GM12878 (cell line): Measurements from ENCODE around the gene GCC2. TPM values are rescaled to one million over a fixed set of nuclear protein-coding genes. Genes with fewer than 3 reads are reported as not detected.

Experiments
- BCL11A ChIP-seq: IDR thresholded peaks from 2 replicates; pipeline ENCODE4 v1.6.1; 2011; ENCODE audit warnings: low read depth, low read length
- BRCA1 ChIP-seq: IDR thresholded peaks from 2 replicates; pipeline ENCODE4 v1.6.1; 2011; ENCODE audit warnings: low read depth, low read length, improper control_type of control experiment
- CREB1 ChIP-seq: IDR thresholded peaks from 2 replicates; pipeline ENCODE4 v1.6.1; 2012; ENCODE audit warnings: low read depth, mild to moderate bottlenecking, inconsistent platforms
- CREM ChIP-seq: IDR thresholded peaks from 2 replicates; pipeline ENCODE4 v1.6.1; 2014; ENCODE audit warnings: antibody characterized with exemption, low read depth
- GATAD2B ChIP-seq: fragments of 450-650 bp; conservative IDR thresholded peaks from 2 replicates; pipeline ENCODE4 v1.6.1; 2017; ENCODE audit warnings: low read depth, mild to moderate bottlenecking, moderate library complexity
- HCFC1 ChIP-seq: fragments of 150-350 bp; IDR thresholded peaks from 2 replicates; pipeline ENCODE4 v1.6.1; 2014; ENCODE audit warnings: low read length
- KDM1A ChIP-seq: fragments of 200-600 bp; sonication (generic); IDR thresholded peaks from 2 replicates; pipeline ENCODE4 v1.6.1; 2016; ENCODE audit warnings: borderline replicate concordance
- MEF2A ChIP-seq: IDR thresholded peaks from 2 replicates; pipeline ENCODE4 v1.6.1; 2011; ENCODE audit warnings: low read depth, mild to moderate bottlenecking, low read length, moderate library complexity; ENCODE audit not compliant: insufficient read depth
- MEF2B ChIP-seq: fragments of 450-650 bp; IDR thresholded peaks from 2 replicates; pipeline ENCODE4 v1.6.1; 2018; ENCODE audit warnings: mild to moderate bottlenecking, moderate library complexity; ENCODE audit not compliant: partially characterized antibody, poor library complexity, severe bottlenecking
- MYB ChIP-seq: fragments of 150-350 bp; IDR thresholded peaks from 2 replicates; pipeline ENCODE4 v1.6.1; 2014; ENCODE audit warnings: mild to moderate bottlenecking, low read depth, low read length, borderline replicate concordance
- NFYA ChIP-seq: IDR thresholded peaks from 2 replicates; pipeline ENCODE4 v1.6.1; 2011; ENCODE audit warnings: low read depth, mild to moderate bottlenecking, low read length, improper control_type of control experiment, borderline replicate concordance
- PML ChIP-seq: IDR thresholded peaks from 2 replicates; pipeline ENCODE4 v1.6.1; 2012; ENCODE audit warnings: low read length, inconsistent platforms
- RAD21 ChIP-seq: IDR thresholded peaks from 2 replicates; pipeline ENCODE4 v1.6.1; 2011; ENCODE audit warnings: mild to moderate bottlenecking, low read depth, low read length, moderate library complexity; ENCODE audit not compliant: insufficient read depth
- RBBP5 ChIP-seq: fragments of 200-600 bp; sonication (generic); conservative IDR thresholded peaks from 2 replicates; pipeline ENCODE4 v1.6.1; 2016
- RCOR1 ChIP-seq: conservative IDR thresholded peaks from 2 replicates; pipeline ENCODE4 v1.6.1; 2012; ENCODE audit warnings: low read depth, low read length, improper control_type of control experiment
- RFX5 ChIP-seq: IDR thresholded peaks from 2 replicates; pipeline ENCODE4 v1.6.1; 2011; ENCODE audit warnings: low read depth, low read length, improper control_type of control experiment
- SIN3A ChIP-seq: IDR thresholded peaks from 2 replicates; pipeline ENCODE4 v1.6.1; 2012; ENCODE audit warnings: low read depth, low read length, improper control_type of control experiment
- TBL1XR1 ChIP-seq: IDR thresholded peaks from 2 replicates; pipeline ENCODE4 v1.6.1; 2012; ENCODE audit warnings: low read depth, low read length, improper control_type of control experiment
- TCF3 ChIP-seq: IDR thresholded peaks from 2 replicates; pipeline ENCODE4 v1.6.1; 2012; ENCODE audit warnings: low read depth, mild to moderate bottlenecking, low read length, borderline replicate concordance; ENCODE audit not compliant: insufficient read depth
- TCF7 ChIP-seq: IDR thresholded peaks from 2 replicates; pipeline ENCODE4 v1.6.1; 2014; ENCODE audit warnings: antibody characterized with exemption, borderline replicate concordance
- ZNF384 ChIP-seq: IDR thresholded peaks from 2 replicates; pipeline ENCODE4 v1.6.1; 2012; ENCODE audit warnings: low read depth, mild to moderate bottlenecking, low read length, improper control_type of control experiment, borderline replicate concordance
- ZSCAN29 ChIP-seq: fragments of 450-650 bp; IDR thresholded peaks from 2 replicates; pipeline ENCODE4 v1.6.1; 2017; ENCODE audit warnings: mild to moderate bottlenecking, moderate library complexity
- polyA plus RNA-seq, 11 experiments: library from polyadenylated mRNA; depleted of rRNA in 4 of 11; unstranded in 6 of 11; stranded (reverse) in 5 of 11; fragments of >200 nt; fragmentation: Nextera tagmentation in 4 of 11; fragmentation: Illumina TruSeq in 1 of 11; extraction: Ambion mirVana in 4 of 11; extraction: Trizol in 1 of 11; gene quantifications; 1 replicate in 1 of 11; 2 replicates in 10 of 11; pipeline versions ENCODE4 v1.2.1 to v1.2.3, GENCODE V29; 2011 to 2016; ENCODE audit warnings: inconsistent platforms in 2 of 11, missing spikeins in 2 of 11, low read depth in 1 of 11
- total RNA-seq, 4 experiments: library from RNA; depleted of rRNA in 3 of 4; stranded (reverse); fragments of >200 nt in 3 of 4; fragmentation: Illumina TruSeq in 1 of 4; extraction: Trizol in 1 of 4; gene quantifications; 2 replicates each; pipeline versions ENCODE4 v1.2.1 to v1.2.3, GENCODE V29; 2013 to 2021
- TF ChIP-seq, protein P1 (sequence below): IDR thresholded peaks from 2 replicates; pipeline ENCODE4 v1.6.1; 2012; ENCODE audit warnings: low read depth, low read length, improper control_type of control experiment
- TF ChIP-seq, protein P2 (sequence below): IDR thresholded peaks from 2 replicates; pipeline ENCODE4 v1.6.1; 2012; ENCODE audit warnings: mild to moderate bottlenecking, low read depth, low read length
- TF ChIP-seq, protein P3 (sequence below): fragments of 450-650 bp; IDR thresholded peaks from 2 replicates; pipeline ENCODE4 v1.6.1; 2018; ENCODE audit warnings: mild to moderate bottlenecking, low read depth, moderate library complexity; ENCODE audit not compliant: partially characterized antibody

GCC2 gene
- total and polyA plus RNA-seq, 10 of the 15 experiments (the other 5 are each of a cell fraction or from before 2014, with no cell fraction given): 11.8 to 35.5 (median 25.4) TPM

DNA sequence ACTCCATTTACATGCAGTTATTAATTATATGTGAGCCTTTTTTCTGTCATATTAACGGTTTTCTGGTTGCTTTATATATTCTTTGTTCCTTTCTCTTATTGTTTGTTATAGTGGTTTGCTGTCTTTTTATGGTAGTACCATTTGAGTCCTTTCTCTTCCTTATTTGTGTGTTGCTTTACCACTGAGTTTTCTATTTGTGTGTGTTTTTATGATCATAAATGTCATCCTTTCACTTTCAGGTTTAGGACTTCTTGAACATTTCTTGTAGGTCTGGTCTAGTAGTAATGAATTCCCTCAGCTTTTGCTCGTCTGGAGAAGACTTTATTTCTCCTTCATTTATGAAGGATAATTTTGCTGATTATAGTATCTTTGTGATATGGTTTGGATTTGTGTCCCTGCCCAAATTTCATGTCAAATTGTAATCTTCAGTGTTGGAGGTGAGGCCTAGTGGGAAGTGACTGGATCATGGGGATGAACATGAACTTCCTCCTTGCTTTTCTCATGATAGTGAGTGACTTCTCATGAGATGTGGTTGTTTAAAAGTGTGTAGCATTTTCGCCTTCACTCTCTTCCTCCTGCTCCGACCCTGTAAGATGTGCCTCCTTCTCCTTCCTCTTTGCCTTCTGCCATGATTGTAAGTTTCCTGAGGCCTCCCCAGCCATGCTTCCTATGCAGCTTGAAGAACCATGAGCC is 11.5 kb downstream of the GCC2 start (continued):
- TF ChIP-seq MEF2B: peak; percentile 53
- TF ChIP-seq MEF2A: peak; percentile 81
- TF ChIP-seq BRCA1: no peak
- 0 out of 2 replicates have a peak, but pooled peaks have one; percentile 53 for TF ChIP-seq CREM
- no peak for TF ChIP-seq RCOR1
- TF ChIP-seq, protein P1, sequence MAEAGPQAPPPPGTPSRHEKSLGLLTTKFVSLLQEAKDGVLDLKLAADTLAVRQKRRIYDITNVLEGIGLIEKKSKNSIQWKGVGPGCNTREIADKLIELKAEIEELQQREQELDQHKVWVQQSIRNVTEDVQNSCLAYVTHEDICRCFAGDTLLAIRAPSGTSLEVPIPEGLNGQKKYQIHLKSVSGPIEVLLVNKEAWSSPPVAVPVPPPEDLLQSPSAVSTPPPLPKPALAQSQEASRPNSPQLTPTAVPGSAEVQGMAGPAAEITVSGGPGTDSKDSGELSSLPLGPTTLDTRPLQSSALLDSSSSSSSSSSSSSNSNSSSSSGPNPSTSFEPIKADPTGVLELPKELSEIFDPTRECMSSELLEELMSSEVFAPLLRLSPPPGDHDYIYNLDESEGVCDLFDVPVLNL: no peak
- TF ChIP-seq HCFC1: no peak
- TF ChIP-seq, protein P2, sequence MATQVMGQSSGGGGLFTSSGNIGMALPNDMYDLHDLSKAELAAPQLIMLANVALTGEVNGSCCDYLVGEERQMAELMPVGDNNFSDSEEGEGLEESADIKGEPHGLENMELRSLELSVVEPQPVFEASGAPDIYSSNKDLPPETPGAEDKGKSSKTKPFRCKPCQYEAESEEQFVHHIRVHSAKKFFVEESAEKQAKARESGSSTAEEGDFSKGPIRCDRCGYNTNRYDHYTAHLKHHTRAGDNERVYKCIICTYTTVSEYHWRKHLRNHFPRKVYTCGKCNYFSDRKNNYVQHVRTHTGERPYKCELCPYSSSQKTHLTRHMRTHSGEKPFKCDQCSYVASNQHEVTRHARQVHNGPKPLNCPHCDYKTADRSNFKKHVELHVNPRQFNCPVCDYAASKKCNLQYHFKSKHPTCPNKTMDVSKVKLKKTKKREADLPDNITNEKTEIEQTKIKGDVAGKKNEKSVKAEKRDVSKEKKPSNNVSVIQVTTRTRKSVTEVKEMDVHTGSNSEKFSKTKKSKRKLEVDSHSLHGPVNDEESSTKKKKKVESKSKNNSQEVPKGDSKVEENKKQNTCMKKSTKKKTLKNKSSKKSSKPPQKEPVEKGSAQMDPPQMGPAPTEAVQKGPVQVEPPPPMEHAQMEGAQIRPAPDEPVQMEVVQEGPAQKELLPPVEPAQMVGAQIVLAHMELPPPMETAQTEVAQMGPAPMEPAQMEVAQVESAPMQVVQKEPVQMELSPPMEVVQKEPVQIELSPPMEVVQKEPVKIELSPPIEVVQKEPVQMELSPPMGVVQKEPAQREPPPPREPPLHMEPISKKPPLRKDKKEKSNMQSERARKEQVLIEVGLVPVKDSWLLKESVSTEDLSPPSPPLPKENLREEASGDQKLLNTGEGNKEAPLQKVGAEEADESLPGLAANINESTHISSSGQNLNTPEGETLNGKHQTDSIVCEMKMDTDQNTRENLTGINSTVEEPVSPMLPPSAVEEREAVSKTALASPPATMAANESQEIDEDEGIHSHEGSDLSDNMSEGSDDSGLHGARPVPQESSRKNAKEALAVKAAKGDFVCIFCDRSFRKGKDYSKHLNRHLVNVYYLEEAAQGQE: no peak
- no peak for TF ChIP-seq NFYA
- 0 out of 2 replicates have a peak, but pooled peaks have one; percentile 22 for TF ChIP-seq PML
- no peak for TF ChIP-seq GATAD2B
- no peak for TF ChIP-seq TBL1XR1
- TF ChIP-seq RFX5: no peak
- no peak for TF ChIP-seq ZSCAN29
- no peak for TF ChIP-seq SIN3A
- no peak for TF ChIP-seq TCF7
- TF ChIP-seq CREB1: no peak
- no peak for TF ChIP-seq BCL11A
- no peak for TF ChIP-seq RBBP5
- TF ChIP-seq, protein P3, sequence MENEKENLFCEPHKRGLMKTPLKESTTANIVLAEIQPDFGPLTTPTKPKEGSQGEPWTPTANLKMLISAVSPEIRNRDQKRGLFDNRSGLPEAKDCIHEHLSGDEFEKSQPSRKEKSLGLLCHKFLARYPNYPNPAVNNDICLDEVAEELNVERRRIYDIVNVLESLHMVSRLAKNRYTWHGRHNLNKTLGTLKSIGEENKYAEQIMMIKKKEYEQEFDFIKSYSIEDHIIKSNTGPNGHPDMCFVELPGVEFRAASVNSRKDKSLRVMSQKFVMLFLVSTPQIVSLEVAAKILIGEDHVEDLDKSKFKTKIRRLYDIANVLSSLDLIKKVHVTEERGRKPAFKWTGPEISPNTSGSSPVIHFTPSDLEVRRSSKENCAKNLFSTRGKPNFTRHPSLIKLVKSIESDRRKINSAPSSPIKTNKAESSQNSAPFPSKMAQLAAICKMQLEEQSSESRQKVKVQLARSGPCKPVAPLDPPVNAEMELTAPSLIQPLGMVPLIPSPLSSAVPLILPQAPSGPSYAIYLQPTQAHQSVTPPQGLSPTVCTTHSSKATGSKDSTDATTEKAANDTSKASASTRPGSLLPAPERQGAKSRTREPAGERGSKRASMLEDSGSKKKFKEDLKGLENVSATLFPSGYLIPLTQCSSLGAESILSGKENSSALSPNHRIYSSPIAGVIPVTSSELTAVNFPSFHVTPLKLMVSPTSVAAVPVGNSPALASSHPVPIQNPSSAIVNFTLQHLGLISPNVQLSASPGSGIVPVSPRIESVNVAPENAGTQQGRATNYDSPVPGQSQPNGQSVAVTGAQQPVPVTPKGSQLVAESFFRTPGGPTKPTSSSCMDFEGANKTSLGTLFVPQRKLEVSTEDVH: no peak
- no peak for TF ChIP-seq MYB
- TF ChIP-seq TCF3: no peak
- TF ChIP-seq RAD21: no peak
- no peak for TF ChIP-seq ZNF384
- TF ChIP-seq KDM1A: no peak
- TF ChIP-seq, all 136 proteins: peak for 20
